ENCODE measurements around the gene CYB5R4.

DNA sequence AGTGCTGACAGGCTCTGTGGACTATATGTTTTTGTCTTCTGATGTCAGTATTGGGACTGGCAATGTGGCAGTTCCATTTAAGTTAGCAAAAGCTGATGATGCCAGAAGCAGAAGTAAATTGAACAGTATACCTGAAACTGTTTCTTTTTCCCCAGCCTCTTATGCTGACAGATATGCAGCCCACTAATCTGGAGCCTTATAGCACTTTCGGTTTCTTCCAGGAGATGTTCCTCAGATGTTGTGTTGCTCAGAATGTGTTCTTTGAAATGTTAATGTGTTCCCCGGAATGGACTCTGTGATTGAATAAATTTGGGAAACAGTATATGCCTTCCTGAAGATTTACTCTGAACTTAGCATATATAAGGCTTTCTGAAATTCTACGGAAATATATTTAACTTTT, 93.3 kb downstream of the CYB5R4 start:
- TF ChIP-seq, protein P1, sequence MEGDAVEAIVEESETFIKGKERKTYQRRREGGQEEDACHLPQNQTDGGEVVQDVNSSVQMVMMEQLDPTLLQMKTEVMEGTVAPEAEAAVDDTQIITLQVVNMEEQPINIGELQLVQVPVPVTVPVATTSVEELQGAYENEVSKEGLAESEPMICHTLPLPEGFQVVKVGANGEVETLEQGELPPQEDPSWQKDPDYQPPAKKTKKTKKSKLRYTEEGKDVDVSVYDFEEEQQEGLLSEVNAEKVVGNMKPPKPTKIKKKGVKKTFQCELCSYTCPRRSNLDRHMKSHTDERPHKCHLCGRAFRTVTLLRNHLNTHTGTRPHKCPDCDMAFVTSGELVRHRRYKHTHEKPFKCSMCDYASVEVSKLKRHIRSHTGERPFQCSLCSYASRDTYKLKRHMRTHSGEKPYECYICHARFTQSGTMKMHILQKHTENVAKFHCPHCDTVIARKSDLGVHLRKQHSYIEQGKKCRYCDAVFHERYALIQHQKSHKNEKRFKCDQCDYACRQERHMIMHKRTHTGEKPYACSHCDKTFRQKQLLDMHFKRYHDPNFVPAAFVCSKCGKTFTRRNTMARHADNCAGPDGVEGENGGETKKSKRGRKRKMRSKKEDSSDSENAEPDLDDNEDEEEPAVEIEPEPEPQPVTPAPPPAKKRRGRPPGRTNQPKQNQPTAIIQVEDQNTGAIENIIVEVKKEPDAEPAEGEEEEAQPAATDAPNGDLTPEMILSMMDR (IDR thresholded peaks at IDR 0.05) = no peak
- no peak for TF ChIP-seq POLR2A (IDR thresholded peaks at IDR 0.05)
